Left lung (tissue), 10 donors: ENCODE data around the gene KIF5C. TPM values are rescaled to one million over a fixed set of nuclear protein-coding genes. Genes with fewer than 3 reads are reported as not detected.

ENCODE experiments used
- ATAC-seq: fragments of 200-7000 bp; cut with Tn5 transposase; one replicate; pipeline ENCODE4 v1.9.1; 2020; ENCODE audit warnings: moderate library complexity
- DNase-seq, 4 donors: peaks; one replicate each; pipeline ENCODE4 v3.0.0-alpha.2; 2013 to 2020
- H3K27ac ChIP-seq, 2 donors: fragments of 200-600 bp; sonication (generic) in 1 of 2; one replicate each; pipeline versions ENCODE4 v1.5.0 to v1.8.0; 2020 to 2021
- H3K27me3 ChIP-seq, 2 donors: fragments of 200-600 bp; sonication (generic) in 1 of 2; one replicate each; pipeline versions ENCODE4 v1.5.0 to v1.8.0; 2020 to 2021
- H3K36me3 ChIP-seq, 2 donors: fragments of 200-600 bp; sonication (generic) in 1 of 2; one replicate each; pipeline versions ENCODE4 v1.5.0 to v1.8.0; 2020 to 2021
- H3K4me1 ChIP-seq, 2 donors: fragments of 200-600 bp; one replicate each; pipeline ENCODE4 v1.8.0; 2021
- H3K4me3 ChIP-seq, 2 donors: fragments of 200-600 bp; sonication (generic) in 1 of 2; one replicate each; pipeline versions ENCODE4 v1.5.0 to v1.8.0; 2020 to 2021; ENCODE audit warnings: mild to moderate bottlenecking in 1 of 2
- H3K9me3 ChIP-seq, 2 donors: fragments of 200-600 bp; sonication (generic) in 1 of 2; one replicate each; pipeline versions ENCODE4 v1.5.0 to v1.8.0; 2020 to 2021
- CTCF ChIP-seq, 2 donors: fragments of 200-600 bp; sonication (generic) in 1 of 2; IDR thresholded peaks; one replicate each; pipeline versions ENCODE4 v1.5.0 to v1.8.0; 2021; ENCODE audit warnings: antibody characterized with exemption in 2 of 2
- intact Hi-C, 2 donors: fragments of 100-400 bp; cut with DNase I; formaldehyde crosslinking; loops; one replicate each; pipeline versions ENCODE4 v1.11.2 to v1.14.2; 2022
- polyA plus RNA-seq, 6 donors: library from polyadenylated mRNA; unstranded; fragments of 120-200 nt; gene quantifications; one replicate each; pipeline ENCODE4 v1.2.1, GENCODE V29; 2013; ENCODE audit not compliant: insufficient read length in 6 of 6
- total RNA-seq, 2 donors: library from RNA; stranded (reverse); fragmentation: NEBNext Ultra II Directional; extraction: Animal tissue kit (Norgen Biotek cat#: 25700); gene quantifications; one replicate each; pipeline ENCODE4 v1.2.1, GENCODE V29; 2021
- donor health status: DM: no; HTN: yes; CAD: no.
- donor health status: DM: no; HTN: no; CAD: no.

Gene KIF5C
- total and polyA plus RNA-seq, 8 donors, result 0.92 to 27.4 (median 20.3) TPM

GRCh38 chr2:149047118-149047517, 172.1 kb downstream of the KIF5C start:
- Histone ChIP-seq H3K4me1 (no peaks in the 10 kb centered on the region), H3K36me3 (no peaks in the 10 kb centered on the region), H3K9me3 (peaks cover 0 to 24% of the 10 kb centered on the region in 2 donors), H3K27me3 (no peaks in the 10 kb centered on the region), H3K4me3 (no peak overlapping the region), H3K27ac (no peak overlapping the region)
- intact Hi-C loops, result no loop called here
- ATAC-seq (no peak), DNase-seq (no peak)
- no peak for TF ChIP-seq CTCF (IDR thresholded peaks at IDR 0.05)

DNA sequence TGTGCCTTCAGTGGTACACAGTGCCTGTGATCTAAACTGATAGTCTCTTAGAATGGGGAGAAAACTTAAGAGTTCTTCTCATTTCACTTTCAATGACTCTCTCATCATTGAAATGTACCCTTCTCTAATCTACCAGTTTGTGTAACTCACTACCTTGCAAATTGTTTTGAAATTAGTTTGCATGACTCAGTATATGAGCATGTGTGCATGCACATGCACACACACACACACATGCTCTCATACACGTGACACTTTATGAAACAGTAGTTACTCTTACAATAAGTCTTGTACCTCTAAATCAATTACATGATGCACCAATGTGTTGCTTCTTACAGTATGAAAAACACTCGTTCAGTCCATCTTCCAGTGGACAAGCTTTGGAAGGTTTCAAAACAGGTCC, 174.1 kb downstream of the KIF5C start:
- no peaks in the 10 kb centered on the region for H3K27me3 ChIP-seq
- TF ChIP-seq CTCF (IDR thresholded peaks at IDR 0.05), result no peak
- intact Hi-C loops, result no loop called here
- no peaks in the 10 kb centered on the region for H3K36me3 ChIP-seq
- H3K9me3 ChIP-seq, result peaks cover 0 to 24% of the 10 kb centered on the region in 2 donors
- H3K4me1 ChIP-seq, result no peaks in the 10 kb centered on the region
- H3K4me3 ChIP-seq, result no peak overlapping the region
- H3K27ac ChIP-seq, result no peak overlapping the region
- DNase-seq, result no peak
- no peak for ATAC-seq

DNA sequence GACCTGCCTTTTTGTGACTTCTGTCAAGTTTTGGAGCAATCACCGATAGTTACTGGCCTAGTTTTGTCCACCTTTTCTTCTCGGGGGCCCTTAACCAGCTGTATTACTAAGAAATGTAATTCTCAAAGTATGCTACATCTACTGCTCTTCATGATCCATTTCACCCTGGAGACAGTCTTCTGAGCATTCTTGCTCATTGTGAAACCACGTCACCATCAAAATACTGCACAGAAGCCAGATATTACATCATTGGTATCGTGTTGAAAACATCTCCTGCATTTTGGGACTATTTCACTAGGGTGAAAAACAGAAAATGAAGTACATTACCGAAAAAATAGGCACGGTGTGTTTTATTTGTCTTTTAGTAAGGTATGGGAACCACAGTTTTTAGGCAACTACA, 175.2 kb downstream of the KIF5C start:
- no peak overlapping the region for H3K27ac ChIP-seq
- no peak overlapping the region for H3K4me3 ChIP-seq
- no peaks in the 10 kb centered on the region for H3K36me3 ChIP-seq
- peaks cover 0 to 24% of the 10 kb centered on the region in 2 donors for H3K9me3 ChIP-seq
- peak in 1 of 4 donors; percentile 45 for DNase-seq
- TF ChIP-seq CTCF (IDR thresholded peaks at IDR 0.05), result no peak
- no peaks in the 10 kb centered on the region for H3K4me1 ChIP-seq
- ATAC-seq, result no peak
- intact Hi-C loops, result no loop called here
- no peaks in the 10 kb centered on the region for H3K27me3 ChIP-seq

DNA sequence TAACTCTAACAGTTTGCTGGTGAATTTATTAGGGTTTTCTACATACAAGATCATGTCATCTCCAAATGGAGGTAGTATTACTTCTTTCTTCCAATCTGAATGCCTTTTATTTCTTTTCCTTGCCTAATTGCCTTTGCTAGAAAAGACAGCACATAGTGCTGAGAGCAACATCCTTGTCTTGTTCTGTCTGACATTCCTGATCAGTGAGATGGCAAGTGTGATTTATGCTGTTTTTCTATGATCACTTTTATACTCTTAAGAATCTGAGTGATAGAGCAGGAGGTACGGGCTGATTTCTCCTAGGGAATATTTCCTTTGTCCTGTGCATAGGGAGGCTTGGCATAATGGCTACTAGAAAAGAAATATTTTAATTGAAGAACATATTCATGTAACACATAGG, 180.7 kb downstream of the KIF5C start:
- DNase-seq (no peak), ATAC-seq (no peak)
- Histone ChIP-seq H3K27ac (no peak overlapping the region), H3K27me3 (no peaks in the 10 kb centered on the region), H3K9me3 (no peaks in the 10 kb centered on the region), H3K4me3 (no peak overlapping the region), H3K4me1 (no peaks in the 10 kb centered on the region), H3K36me3 (no peaks in the 10 kb centered on the region)
- TF ChIP-seq CTCF (IDR thresholded peaks at IDR 0.05), result no peak
- intact Hi-C loops, result no loop called here

DNA sequence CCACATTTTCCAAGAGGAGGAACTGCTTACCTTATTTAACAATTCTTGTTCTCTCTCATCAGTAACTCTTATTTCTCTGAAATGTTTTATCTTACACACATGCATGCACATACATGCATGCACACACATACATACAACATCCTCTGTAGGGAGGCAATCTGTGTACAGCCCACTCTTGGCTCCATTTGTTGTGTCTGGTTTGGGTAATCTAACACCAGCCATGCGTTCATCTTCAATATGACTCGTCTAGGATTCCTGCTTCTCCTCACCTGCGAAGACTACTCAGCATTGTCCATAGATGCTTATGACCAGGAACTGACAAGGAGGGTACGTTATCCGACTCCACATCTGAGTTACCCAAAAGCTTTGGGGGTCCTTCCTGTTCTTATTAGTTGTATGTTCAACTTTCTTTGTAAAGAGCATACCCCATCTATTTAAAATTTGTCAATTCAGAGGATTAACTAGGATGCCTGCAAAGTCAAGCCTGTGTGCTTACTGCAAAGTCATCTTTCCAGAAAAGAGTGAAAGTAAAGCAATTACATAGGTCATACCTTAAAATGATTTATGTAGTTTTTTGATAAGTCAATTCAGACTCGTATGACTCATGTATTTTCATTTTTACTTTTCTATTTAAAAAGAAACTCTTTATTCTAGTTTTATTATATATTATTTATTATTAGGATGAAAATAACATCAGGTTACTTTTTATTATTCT, 181.7 kb downstream of the KIF5C start:
- no peaks in the 10 kb centered on the region for H3K9me3 ChIP-seq
- intact Hi-C loops, result no loop called here
- ATAC-seq (no peak), DNase-seq (no peak)
- no peak for TF ChIP-seq CTCF (IDR thresholded peaks at IDR 0.05)
- no peaks in the 10 kb centered on the region for H3K4me1 ChIP-seq
- no peaks in the 10 kb centered on the region for H3K36me3 ChIP-seq
- no peak overlapping the region for H3K4me3 ChIP-seq
- H3K27me3 ChIP-seq, result no peaks in the 10 kb centered on the region
- no peak overlapping the region for H3K27ac ChIP-seq
